ENCODE data around the gene TMEM272.

TMEM272 gene

GRCh38 chr13:51844862-51845573, at the start of gene TMEM272:
Gene TMEM272, minus strand, starts transcription at chr13:51845177. Its CDS starts 6,647 bp downstream, at chr13:51838530.
- DNase-seq (ENCODE audit: low spot score) = peak; percentile 37

- no peak for DNase-seq (ENCODE audit: low spot score)
Measured at GRCh38 chr13:51894239-51894638, 49.3 kb upstream of the TMEM272 start.

- no peak for DNase-seq (ENCODE audit: low spot score)
Measured at GRCh38 chr13:51892657-51893056, 47.7 kb upstream of the TMEM272 start.

- DNase-seq (ENCODE audit: low spot score) = no peak
Measured at GRCh38 chr13:51887468-51887867, 42.5 kb upstream of the TMEM272 start.

GRCh38 chr13:51885651-51886050, 40.7 kb upstream of the TMEM272 start:
- DNase-seq (ENCODE audit: low spot score) = no peak

- no peak for DNase-seq (ENCODE audit: low spot score)
Measured at GRCh38 chr13:51883226-51883600, 38.2 kb upstream of the TMEM272 start.

GRCh38 chr13:51882570-51883225, 37.7 kb upstream of the TMEM272 start:
- no peak for DNase-seq (ENCODE audit: low spot score)

- no peak for DNase-seq (ENCODE audit: low spot score)
Measured at GRCh38 chr13:51881296-51881695, 36.3 kb upstream of the TMEM272 start.

- no peak for DNase-seq (ENCODE audit: low spot score)
Measured at GRCh38 chr13:51879133-51879532, 34.2 kb upstream of the TMEM272 start.

- no peak for DNase-seq (ENCODE audit: low spot score)
Measured at GRCh38 chr13:51874651-51875050, 29.7 kb upstream of the TMEM272 start.

GRCh38 chr13:51873837-51874236, 28.9 kb upstream of the TMEM272 start:
- DNase-seq (ENCODE audit: low spot score) = no peak

- no peak for DNase-seq (ENCODE audit: low spot score)
Measured at GRCh38 chr13:51873117-51873798, 28.3 kb upstream of the TMEM272 start.

GRCh38 chr13:51870616-51871015, 25.6 kb upstream of the TMEM272 start:
- no peak for DNase-seq (ENCODE audit: low spot score)

GRCh38 chr13:51869916-51870315, 24.9 kb upstream of the TMEM272 start:
- no peak for DNase-seq (ENCODE audit: low spot score)

GRCh38 chr13:51867062-51867461, 22.1 kb upstream of the TMEM272 start:
- DNase-seq (ENCODE audit: low spot score) = no peak

- no peak for DNase-seq (ENCODE audit: low spot score)
Measured at GRCh38 chr13:51865838-51866237, 20.9 kb upstream of the TMEM272 start.

GRCh38 chr13:51862957-51863356, 18.0 kb upstream of the TMEM272 start:
- no peak for DNase-seq (ENCODE audit: low spot score)

- no peak for DNase-seq (ENCODE audit: low spot score)
Measured at GRCh38 chr13:51861723-51862300, 16.8 kb upstream of the TMEM272 start, which contains the start of gene CCDC70. Gene CCDC70, plus strand, starts transcription at chr13:51861969. Its CDS starts 3,443 bp downstream, at chr13:51865412.

GRCh38 chr13:51858433-51859247, 13.7 kb upstream of the TMEM272 start:
- no peak for DNase-seq (ENCODE audit: low spot score)

GRCh38 chr13:51856998-51857397, 12.0 kb upstream of the TMEM272 start:
- no peak for DNase-seq (ENCODE audit: low spot score)

- DNase-seq (ENCODE audit: low spot score) = no peak
Measured at GRCh38 chr13:51856027-51856736, 11.2 kb upstream of the TMEM272 start.
